Adrenal gland (tissue), 12 donors: ENCODE results near the gene KLC3. TPM values are rescaled to one million over a fixed set of nuclear protein-coding genes. Genes with fewer than 3 reads are reported as not detected.

Experiments used
- DNase-seq, 7 donors: peaks; one replicate each; pipeline ENCODE4 v3.0.0-alpha.2; 2019 to 2020
- H3K27ac ChIP-seq, 5 donors: fragments of 200-600 bp; sonication (generic) in 4 of 5; 1 replicate in 3 of 5; 2 replicates in 2 of 5; pipeline versions ENCODE4 v1.5.1 to v1.8.0; 2016 to 2020; ENCODE audit warnings: mild to moderate bottlenecking in 1 of 5
- H3K27me3 ChIP-seq: fragments of 200-600 bp; 2 replicates; pipeline ENCODE4 v1.8.0; 2021
- H3K36me3 ChIP-seq, 2 donors: fragments of 200-600 bp; replicated peaks in 1 of 2; 1 replicate in 1 of 2; 2 replicates in 1 of 2; pipeline versions ENCODE4 v1.5.1 to v1.8.0; 2018 to 2022
- H3K4me1 ChIP-seq, 2 donors: fragments of 200-600 bp; replicated peaks in 1 of 2; 1 replicate in 1 of 2; 2 replicates in 1 of 2; pipeline versions ENCODE4 v1.5.1 to v1.8.0; 2018 to 2021
- H3K4me3 ChIP-seq, 4 donors: fragments of 200-600 bp; sonication (generic) in 3 of 4; one replicate each; pipeline ENCODE4 v1.5.1; 2016 to 2018
- H3K9me3 ChIP-seq, 3 donors: fragments of 200-600 bp; sonication (generic) in 1 of 3; replicated peaks in 1 of 3; 1 replicate in 2 of 3; 2 replicates in 1 of 3; pipeline versions ENCODE4 v1.5.1 to v1.8.0; 2016 to 2021
- POLR2A ChIP-seq, 2 donors: fragments of 450-650 bp; IDR thresholded peaks; one replicate each; pipeline ENCODE4 v1.6.1; 2017; ENCODE audit warnings: antibody characterized with exemption in 2 of 2, mild to moderate bottlenecking in 2 of 2, moderate library complexity in 1 of 2
- WGBS, 4 donors: extraction: QIAGEN DNeasy Blood & Tissue Kit in 2 of 4; methylation state at CpG; one replicate each; pipeline versions ENCODE4 v1.1.5 to v1.1.7; 2013 to 2017; 5-methylcytosine and 5-hydroxymethylcytosine counted together
- intact Hi-C, 2 donors: fragments of 100-400 bp; cut with DNase I; formaldehyde crosslinking; loops; one replicate each; pipeline versions ENCODE4 v1.14.1 to v1.15.0; 2022 to 2023
- polyA plus RNA-seq, 3 donors: library from polyadenylated mRNA; stranded (reverse); fragments of 200-250 nt in 2 of 3; fragments of 350-450 nt in 1 of 3; fragmentation: Illumina TruSeq in 1 of 3; extraction: RNeasy Lipid Tissue Mini Kit (QIAGEN cat#74804) in 1 of 3; gene quantifications; one replicate each; pipeline ENCODE4 v1.2.3, GENCODE V29; 2013 to 2014
- total RNA-seq, 9 donors: library from RNA; depleted of rRNA in 4 of 9; stranded (reverse); fragments of >200 nt in 4 of 9; fragments of 120-200 nt in 1 of 9; fragmentation: NEBNext Ultra II Directional in 1 of 9; extraction: Animal tissue kit (Norgen Biotek cat#: 25700) in 1 of 9; gene quantifications; one replicate each; pipeline versions ENCODE4 v1.1.0 to v1.2.4, GENCODE V29; 2013 to 2023
- TF ChIP-seq, protein P1 (sequence below), 6 experiments: fragments of 450-650 bp in 4 of 6; fragments of 200-600 bp in 2 of 6; sonication (generic) in 1 of 6; IDR thresholded peaks; 1 replicate in 5 of 6; 2 replicates in 1 of 6; pipeline versions ENCODE4 v1.5.1 to v1.8.0; 2016 to 2021; ENCODE audit warnings: antibody characterized with exemption in 6 of 6, mild to moderate bottlenecking in 2 of 6, moderate library complexity in 1 of 6
- donor health status: healthy with polysubstance abuse.
- donor health status: Bipolar disorder and iron deficiency.
- donor health status: DM: yes; HTN: yes; CAD: no.
- donor health status: DM: no; HTN: no; CAD: no.
- donor health status: DM: no; HTN: no; CAD: no.
- donor health status: DM: yes; HTN: yes; CAD: no.

KLC3 gene
- total and polyA plus RNA-seq, 12 donors = 0.16 to 0.30 (median 0.17) TPM; not detected in 7

DNA sequence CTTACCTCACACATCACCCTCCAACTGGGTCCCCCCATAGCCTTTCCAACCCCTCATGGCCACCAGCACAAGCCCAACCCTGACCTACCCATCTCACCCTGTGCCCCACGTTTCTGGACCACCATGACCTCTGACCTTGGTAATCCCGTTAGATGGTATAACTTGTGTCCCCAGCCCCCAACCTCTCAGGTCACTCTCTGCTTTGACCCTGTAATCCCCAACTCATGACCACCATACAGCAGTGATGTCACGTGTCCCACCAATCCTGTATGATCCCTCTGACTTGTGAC lies 8.5 kb downstream of the KLC3 start:
- H3K9me3 ChIP-seq = no peaks in the 10 kb centered on the region
- H3K36me3 ChIP-seq = peaks cover 0 to 18% of the 10 kb centered on the region in 2 donors
- no peaks in the 10 kb centered on the region for H3K4me1 ChIP-seq
- DNase-seq = no peak
- no peak overlapping the region for H3K4me3 ChIP-seq
- H3K27ac ChIP-seq = no peak overlapping the region
- H3K27me3 ChIP-seq = peaks cover 4% of the 10 kb centered on the region
- no peak for TF ChIP-seq POLR2A (IDR thresholded peaks at IDR 0.05)
- TF ChIP-seq, protein P1, sequence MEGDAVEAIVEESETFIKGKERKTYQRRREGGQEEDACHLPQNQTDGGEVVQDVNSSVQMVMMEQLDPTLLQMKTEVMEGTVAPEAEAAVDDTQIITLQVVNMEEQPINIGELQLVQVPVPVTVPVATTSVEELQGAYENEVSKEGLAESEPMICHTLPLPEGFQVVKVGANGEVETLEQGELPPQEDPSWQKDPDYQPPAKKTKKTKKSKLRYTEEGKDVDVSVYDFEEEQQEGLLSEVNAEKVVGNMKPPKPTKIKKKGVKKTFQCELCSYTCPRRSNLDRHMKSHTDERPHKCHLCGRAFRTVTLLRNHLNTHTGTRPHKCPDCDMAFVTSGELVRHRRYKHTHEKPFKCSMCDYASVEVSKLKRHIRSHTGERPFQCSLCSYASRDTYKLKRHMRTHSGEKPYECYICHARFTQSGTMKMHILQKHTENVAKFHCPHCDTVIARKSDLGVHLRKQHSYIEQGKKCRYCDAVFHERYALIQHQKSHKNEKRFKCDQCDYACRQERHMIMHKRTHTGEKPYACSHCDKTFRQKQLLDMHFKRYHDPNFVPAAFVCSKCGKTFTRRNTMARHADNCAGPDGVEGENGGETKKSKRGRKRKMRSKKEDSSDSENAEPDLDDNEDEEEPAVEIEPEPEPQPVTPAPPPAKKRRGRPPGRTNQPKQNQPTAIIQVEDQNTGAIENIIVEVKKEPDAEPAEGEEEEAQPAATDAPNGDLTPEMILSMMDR (IDR thresholded peaks at IDR 0.05) = no peak
- intact Hi-C loops = no loop called here
- WGBS, 4 donors = 34 to 58% (median 48%) methylated on average over 3 of the region's 3 CpGs

- no peaks in the 10 kb centered on the region for H3K9me3 ChIP-seq
- intact Hi-C loops = no loop called here
- 87 to 89% (median 87%) methylated on average over 10 to 17 of the region's 17 CpGs for WGBS, 4 donors
Measured at GRCh38 chr19:45349430-45349941, 8.9 kb downstream of the KLC3 start.

GRCh38 chr19:45350477-45351058 lies 10.0 kb downstream of the KLC3 start:
- no peak for TF ChIP-seq POLR2A (IDR thresholded peaks at IDR 0.05)
- TF ChIP-seq, protein P1 (IDR thresholded peaks at IDR 0.05) = no peak
- peaks cover 4% of the 10 kb centered on the region for H3K27me3 ChIP-seq
- no peak overlapping the region for H3K4me3 ChIP-seq
- H3K36me3 ChIP-seq = peaks cover 0 to 24% of the 10 kb centered on the region in 2 donors
- H3K27ac ChIP-seq = no peak overlapping the region
- intact Hi-C loops = loop anchor here in 1 of 2 donors (10.0 kb wide), 1 partner anchor 336 kb away; no protein-coding TSS in a partner anchor
- no peaks in the 10 kb centered on the region for H3K9me3 ChIP-seq
- no peaks in the 10 kb centered on the region for H3K4me1 ChIP-seq
- no peak for DNase-seq
- WGBS, 4 donors = 88 to 97% (median 90%) methylated on average over 6 to 17 of the region's 17 CpGs

More at GRCh38 chr19:45349430-45349941, 8.9 kb downstream of the KLC3 start:
- peaks cover 4% of the 10 kb centered on the region for H3K27me3 ChIP-seq
- no peak for TF ChIP-seq POLR2A (IDR thresholded peaks at IDR 0.05)
- TF ChIP-seq, protein P1 (IDR thresholded peaks at IDR 0.05) = no peak
- H3K27ac ChIP-seq = no peak overlapping the region
- H3K4me3 ChIP-seq = no peak overlapping the region
- no peak for DNase-seq
- peaks cover 0 to 20% of the 10 kb centered on the region in 2 donors for H3K36me3 ChIP-seq
- H3K4me1 ChIP-seq = no peaks in the 10 kb centered on the region

- peaks cover 0 to 24% of the 10 kb centered on the region in 2 donors for H3K36me3 ChIP-seq
- H3K27ac ChIP-seq = no peak overlapping the region
- intact Hi-C loops = loop anchor here in 1 of 2 donors (10.0 kb wide), 1 partner anchor 337 kb away; no protein-coding TSS in a partner anchor
- H3K9me3 ChIP-seq = no peaks in the 10 kb centered on the region
- H3K4me1 ChIP-seq = no peaks in the 10 kb centered on the region
- TF ChIP-seq, protein P1 (IDR thresholded peaks at IDR 0.05) = no peak
- TF ChIP-seq POLR2A (IDR thresholded peaks at IDR 0.05) = no peak
- no peak overlapping the region for H3K4me3 ChIP-seq
- H3K27me3 ChIP-seq = peaks cover under 1% of the 10 kb centered on the region
- 74 to 85% (median 81%) methylated on average over 11 to 13 of the region's 13 CpGs for WGBS, 4 donors
- DNase-seq = no peak
Measured at GRCh38 chr19:45351401-45351952, 10.9 kb downstream of the KLC3 start.
